GM19395 (cell line): ENCODE results near the gene IBA57.
A peak's percentile ranks its signal among the peaks of the same experiment; 100 is the strongest.

Source experiments
- ATAC-seq: cut with Tn5 transposase; IDR thresholded peaks from one replicate; pipeline ENCODE4 v1.9.1; 2021; ENCODE audit warnings: mild to moderate bottlenecking, moderate library complexity; ENCODE audit not compliant: unreplicated experiment

Gene IBA57

DNA sequence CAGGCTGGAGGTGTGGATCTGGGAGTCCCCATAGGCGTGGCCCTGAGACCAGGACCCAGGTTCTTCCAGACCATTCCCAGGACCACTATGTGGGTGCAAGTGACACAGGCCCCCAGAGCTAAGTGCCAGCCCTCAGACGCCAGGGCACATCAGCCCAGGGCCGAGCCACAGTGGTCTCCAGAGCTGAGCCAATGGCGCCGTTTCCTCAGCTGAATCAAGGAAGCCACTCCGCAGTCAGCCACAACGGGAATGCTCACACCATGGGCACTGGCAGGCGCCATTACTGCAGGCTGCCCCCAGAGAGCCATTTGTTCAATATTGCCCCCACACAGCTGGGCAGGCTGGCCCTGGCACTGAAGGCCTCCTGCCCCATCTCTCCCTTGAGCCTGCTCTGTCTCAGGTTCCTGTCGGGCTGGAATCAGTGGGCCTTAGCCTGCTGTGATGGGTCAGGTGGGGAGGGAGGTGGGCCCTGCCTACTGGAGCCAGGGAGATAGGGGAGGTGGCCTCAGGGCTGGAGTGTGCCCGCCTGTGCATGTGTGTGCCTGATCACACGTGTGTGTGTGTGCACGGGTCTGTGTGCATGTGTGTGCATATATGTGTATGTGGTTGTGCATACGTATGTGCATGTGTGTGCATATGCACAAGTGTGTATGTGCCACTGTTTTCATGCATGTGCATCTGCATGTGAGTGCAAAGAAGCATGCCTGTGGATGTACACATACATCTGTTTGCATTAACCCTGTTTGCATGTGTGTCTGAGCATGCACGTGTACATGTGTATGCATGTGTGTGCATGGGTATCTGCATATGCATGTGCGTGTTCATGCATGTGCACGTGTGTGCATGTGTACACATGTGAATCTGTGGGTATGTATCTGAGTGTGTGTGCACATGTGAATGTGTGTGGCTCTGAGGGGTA lies 9.7 kb upstream of the IBA57 start:
- no peak for ATAC-seq

DNA sequence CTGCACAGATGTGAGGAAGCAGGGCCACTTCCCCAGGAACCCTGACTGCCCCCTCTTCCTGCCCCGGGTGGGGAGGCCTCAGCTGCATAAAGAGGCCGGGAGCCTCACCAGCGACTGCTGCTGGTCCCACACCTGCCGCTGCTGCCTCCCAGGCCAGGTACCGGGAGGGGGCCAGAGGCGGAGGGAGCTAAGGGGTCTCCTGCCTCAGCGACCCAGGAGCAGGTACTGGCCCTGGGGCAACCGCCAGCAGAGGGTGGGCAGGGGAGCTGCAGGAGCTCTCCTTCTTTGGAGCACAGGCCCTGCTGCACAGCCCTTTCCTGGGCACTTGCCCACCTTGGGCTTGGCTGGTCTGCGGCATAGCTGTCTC lies 9.1 kb upstream of the IBA57 start:
- no peak for ATAC-seq

DNA sequence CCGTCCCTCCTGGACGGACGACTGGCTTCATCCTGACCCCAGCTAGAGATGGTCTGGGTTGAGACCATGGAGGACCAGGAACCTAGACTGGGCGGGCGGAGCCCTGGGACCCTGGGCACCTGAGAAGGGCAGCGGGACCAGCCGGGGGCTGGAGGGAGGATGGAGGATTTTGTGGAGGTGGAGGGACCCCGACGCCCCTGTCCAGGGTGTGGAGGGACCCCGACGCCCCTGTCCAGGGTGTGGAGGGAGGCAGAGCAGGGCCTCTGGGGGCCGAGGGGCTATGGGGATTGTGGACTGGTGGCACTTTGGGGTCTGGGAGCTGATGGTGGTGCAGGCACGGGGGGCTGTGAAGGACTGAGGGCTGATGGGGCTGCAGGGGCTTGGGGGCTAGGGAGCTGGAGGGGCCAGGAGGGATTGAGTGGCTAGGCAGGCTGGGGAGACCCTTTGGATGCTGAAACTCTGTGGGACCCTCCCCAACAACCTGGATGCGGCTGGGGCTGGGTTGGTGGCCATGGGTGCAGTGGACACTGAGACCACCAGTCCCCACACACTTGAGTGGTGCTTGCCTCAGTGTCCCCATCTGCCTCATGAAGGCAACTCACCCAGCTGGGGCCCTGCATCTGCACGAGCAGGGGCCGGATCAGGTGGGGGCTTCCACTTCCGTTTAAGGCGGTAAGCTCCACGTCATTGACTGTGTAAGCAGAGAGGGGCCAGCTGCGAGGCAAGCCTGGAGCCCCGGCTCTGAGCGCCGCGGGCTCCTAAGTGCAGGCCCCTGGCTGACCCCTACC lies 8.5 kb upstream of the IBA57 start:
- no peak for ATAC-seq

DNA sequence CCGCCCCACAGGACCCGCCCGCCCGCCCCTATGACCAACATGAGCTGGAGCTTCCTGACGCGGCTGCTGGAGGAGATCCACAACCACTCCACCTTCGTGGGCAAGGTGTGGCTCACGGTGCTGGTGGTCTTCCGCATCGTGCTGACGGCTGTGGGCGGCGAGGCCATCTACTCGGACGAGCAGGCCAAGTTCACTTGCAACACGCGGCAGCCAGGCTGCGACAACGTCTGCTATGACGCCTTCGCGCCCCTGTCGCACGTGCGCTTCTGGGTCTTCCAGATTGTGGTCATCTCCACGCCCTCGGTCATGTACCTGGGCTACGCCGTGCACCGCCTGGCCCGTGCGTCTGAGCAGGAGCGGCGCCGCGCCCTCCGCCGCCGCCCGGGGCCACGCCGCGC lies 7.9 kb upstream of the IBA57 start:
- no peak for ATAC-seq

DNA sequence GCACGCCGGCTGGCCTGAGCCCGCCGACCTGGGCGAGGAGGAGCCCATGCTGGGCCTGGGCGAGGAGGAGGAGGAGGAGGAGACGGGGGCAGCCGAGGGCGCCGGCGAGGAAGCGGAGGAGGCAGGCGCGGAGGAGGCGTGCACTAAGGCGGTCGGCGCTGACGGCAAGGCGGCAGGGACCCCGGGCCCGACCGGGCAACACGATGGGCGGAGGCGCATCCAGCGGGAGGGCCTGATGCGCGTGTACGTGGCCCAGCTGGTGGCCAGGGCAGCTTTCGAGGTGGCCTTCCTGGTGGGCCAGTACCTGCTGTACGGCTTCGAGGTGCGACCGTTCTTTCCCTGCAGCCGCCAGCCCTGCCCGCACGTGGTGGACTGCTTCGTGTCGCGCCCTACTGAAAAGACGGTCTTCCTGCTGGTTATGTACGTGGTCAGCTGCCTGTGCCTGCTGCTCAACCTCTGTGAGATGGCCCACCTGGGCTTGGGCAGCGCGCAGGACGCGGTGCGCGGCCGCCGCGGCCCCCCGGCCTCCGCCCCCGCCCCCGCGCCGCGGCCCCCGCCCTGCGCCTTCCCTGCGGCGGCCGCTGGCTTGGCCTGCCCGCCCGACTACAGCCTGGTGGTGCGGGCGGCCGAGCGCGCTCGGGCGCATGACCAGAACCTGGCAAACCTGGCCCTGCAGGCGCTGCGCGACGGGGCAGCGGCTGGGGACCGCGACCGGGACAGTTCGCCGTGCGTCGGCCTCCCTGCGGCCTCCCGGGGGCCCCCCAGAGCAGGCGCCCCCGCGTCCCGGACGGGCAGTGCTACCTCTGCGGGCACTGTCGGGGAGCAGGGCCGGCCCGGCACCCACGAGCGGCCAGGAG lies 7.2 kb upstream of the IBA57 start:
- ATAC-seq: no peak

DNA sequence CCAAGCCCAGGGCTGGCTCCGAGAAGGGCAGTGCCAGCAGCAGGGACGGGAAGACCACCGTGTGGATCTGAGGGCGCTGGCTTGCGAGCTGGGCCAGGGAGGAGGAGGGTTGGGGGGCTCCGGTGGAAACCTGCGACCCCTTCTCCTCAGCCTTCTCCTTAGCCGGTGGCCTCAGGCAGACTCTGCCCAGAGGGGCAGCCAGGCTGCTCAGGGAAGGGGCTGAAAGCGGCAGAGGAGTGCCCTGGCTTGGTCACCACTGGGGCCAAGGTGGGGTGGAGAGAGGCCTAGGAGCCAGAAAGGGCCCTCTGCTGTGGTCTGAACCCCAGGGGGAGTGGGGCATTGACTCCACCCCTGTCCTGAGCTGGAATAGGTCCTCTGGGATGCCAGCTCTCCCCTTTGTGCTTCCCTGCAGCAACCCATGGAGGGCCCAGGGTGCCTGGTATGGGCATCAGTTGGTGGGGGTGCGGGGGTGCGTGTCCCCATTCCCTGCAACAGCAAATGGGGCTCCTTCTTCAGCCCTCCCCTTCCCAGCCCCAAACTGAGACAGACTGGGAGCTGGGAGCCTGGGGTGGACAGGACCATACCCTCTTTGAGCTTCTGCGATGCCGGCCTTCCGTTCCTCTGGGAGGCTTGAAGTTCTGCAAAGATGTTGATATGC lies 6.5 kb upstream of the IBA57 start:
- ATAC-seq: no peak

DNA sequence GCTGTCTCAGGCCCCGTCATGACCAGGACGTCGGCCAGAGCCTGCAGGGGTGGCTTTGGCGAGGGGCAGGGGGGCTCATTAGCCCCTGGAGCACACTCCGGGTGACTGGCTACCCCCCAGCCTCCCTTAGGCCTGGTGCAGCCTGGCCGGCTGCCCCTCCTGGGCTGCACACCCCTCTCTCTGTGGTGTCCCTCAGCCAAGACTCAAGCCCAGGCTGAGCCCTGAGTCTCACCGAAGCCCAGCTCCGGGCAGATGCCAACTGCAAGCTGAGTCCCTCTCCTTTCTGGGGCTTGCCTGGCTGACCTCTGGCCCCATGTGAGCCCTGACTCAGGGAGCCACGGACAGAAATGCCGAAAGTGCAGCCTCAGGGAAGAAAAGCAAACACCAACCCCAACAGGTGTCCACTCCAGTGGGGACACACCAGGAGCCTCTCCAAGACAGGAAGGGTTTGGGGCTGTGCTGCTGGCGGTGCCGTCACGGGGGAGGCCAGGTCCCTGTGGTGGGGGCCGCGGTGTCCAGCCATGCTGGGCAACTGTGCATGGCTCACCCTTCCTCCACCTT lies 5.3 kb upstream of the IBA57 start:
- no peak for ATAC-seq

DNA sequence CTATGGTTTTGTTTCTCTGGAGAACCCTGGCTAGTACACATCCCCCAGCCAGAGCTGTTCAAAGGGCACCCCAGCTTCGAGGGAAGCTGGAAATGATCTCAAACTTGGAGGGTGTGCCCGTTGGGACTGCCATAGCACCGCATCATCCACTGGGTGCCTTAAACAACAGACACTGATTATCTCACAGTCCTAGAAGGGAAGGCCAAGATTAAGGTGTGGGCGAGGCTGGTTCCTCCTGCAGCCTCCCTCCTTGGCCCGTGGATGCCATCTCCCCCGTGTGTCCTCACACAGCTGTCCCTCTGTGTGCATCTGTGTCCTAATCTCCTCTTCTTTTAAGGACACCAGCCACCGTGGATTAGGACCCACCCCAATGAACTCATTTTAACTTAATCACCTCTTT lies 4.2 kb upstream of the IBA57 start:
- no peak for ATAC-seq

DNA sequence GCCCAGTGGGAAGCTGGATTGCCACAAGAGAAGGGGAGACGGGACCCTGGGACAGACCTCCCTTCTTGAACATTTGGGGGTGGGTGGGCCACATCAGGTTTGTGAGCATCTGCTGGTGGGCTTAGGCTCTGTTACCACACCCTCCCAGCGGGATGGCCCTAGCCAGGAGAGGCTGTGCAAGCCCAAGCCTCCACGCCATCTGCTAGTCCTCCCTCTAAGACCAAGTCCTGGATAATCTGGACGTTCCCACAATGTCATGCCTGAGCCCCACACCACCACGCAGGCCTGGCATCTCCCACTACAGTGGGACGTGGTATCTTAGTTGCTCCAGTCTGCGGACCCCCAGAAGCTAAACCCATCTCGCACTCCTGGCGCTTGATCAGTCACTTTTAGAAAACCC lies 3.7 kb upstream of the IBA57 start:
- no peak for ATAC-seq

DNA sequence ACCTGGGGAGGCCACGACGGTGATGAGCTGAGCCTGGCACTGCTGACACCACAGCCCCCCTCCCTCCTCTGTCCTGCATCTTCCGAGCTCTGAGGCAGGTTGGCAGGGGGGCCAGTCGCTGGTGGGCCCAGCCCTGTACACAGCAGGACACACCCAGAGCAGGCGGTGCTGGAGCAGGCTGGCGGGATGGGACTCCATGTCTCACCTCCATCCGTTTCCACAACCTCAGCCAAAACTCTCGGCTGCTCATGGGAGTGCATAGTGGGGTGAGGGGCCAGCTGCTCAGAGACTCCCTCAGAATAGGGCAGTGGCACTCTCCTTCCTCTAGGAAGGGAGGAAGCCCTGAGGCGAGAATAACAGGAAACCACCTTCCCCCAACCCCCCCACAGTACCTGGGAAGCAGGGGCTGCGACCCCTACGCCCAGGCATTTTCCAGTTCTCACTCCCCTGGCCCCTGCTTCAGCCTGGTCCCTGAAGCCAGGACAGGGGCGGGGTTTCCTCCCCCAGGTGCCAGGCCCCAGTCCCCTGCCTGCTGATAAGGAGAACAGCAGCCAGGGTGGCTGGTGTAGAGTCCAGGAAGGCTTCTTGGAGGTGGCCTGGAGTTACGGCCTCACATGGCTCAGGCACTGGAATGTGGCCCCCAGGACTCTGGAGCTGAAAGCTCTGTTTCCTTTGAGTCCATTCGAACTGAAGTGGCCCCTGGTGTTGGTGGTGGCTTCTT lies 3.2 kb upstream of the IBA57 start:
- no peak for ATAC-seq

DNA sequence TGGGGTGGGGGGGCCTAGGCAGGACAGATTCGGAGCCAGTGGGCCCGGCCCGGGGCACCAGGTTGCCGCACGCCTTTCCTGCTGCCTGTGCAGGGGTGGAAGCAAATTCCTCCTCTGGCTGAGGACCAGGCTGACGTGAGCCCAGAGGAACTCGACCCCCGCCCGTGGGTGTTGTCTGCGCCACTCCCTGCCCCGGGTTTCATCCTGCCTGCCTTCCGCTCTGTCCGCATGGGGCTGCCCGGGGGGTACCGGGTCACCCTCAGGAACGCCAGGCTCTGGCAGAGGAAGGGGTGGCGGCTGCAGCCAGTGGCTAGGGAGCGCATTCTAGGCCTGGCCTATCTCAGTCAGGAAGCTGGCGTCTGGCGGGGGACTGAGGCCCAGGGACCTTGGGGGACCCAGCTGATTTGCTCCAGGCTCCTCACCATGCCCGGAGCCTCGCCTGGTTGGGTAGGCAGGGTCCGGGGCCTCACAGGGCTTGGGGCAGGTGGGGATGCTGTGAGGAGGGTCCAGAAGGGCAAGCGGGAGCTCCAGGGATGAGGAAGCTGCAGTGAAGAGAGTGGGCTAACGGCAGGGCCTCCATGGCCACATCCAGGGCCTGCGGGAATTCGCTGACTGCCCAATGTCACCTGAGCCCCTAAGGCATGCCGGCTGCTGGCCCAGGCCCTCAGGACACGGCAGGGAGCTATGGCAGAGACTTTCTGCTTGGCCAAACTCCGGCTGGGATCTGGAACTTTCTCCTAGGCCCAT lies 2.4 kb upstream of the IBA57 start:
- ATAC-seq: no peak

DNA sequence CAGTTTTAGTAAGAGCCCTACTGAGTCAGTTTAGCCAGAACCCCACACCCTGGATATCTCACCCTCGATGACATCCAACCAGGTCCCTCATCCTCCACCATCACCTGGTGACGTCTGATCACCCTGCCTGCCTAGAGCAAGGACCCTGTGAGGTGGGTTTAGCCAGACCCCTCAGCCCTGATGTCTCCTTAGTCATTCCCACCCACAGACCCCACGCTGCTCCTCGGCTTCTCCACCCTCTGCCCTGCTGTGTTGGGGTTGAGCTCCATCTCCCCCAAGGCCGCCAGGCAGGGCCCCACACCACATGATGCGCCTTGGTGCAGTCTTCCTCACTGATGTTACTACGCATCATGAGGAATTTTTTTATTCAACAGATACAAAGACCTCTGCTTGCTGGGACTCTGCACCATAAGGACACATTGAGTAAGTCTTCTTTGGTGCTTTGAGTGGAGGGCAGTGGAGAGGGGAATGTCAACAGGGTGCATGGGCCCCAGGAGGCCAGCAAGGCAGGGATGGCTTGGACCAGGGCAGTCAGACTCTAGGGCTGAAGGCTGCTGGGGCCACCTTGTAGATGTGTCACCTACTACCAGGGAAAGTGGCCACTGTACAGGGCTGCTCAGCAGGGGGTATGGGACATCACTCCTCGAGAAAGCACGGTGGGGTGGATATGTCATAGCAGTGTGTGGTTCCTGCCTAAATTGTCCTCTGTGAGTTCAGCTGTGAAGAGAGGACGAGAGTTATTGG lies 1.7 kb upstream of the IBA57 start:
- no peak for ATAC-seq

DNA sequence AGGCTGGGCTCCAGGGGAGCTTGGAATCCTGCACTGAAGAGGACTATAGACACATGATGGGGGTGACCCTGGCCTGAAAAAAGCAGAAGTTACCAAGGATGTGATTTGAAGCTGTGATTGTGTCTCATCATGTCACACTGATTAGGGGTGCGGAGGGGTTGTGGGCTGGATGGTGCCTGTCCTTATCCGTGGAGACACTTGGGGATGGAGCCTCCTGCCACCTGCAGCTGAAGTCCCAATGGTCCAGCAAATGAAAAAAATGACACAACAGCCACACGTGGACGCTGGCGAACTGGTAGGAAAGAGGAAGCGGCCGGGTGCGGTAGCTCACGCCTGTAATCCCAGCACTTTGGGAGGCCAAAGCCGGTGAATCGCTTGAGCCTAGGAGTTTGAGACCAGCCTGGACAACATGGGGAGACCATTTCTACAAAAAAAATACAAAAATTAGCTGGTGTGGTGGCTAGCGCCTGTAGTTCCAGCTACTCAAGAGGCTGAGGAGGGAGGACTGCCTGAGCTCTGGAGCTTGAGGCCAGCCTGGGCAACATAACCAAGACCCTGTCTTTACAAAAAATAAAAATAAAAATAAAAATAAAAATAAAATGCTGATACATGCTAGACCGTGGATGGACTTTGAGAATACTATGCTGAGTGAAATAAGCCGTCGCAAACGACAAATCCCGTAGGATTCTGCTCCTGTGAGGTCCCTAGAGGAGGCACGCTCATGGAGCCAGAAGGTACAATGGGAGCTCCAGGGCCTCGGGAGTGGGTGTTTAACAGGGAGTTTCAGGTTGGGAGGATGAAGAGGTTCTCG lies 838 bp upstream of the IBA57 start:
- ATAC-seq: peak; percentile 1

DNA sequence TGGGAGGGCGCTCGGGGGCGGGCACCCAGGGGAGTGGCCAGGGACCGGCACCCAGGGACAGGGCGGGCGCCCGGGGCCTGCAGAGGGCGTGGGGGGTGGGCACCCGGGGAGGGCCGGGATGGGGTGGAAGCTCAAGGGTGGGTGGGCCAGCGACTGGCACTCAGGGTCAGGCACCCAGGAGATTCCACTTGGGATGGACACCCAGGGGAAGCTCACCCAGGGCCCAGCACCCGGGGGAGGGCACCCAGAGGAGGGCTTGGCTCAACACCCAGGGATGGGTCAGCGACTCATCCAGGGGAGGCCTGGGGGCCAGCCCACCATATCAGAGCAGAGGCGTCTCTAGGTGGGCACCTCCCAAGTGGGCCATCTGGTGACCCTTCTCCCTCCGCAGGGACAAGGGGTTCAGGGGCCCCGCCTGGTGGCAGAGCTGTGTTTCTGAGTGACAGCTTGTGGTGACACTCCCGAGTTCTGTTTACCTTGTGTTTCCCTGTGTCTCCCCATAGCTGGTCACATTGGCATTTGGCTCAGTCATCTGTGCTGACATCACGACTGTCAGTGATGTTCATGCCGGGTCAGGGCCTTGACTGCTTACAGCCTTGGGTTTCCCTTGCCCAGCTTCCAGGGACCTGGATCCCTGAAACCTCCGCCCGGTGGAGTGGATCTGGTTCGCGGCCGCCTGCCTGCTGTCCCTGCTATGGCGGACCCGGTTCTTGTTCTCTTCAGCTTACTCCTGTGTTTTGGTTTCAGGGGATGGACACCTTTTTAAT lies 749 bp downstream of the IBA57 start:
- ATAC-seq: peak; percentile 32

DNA sequence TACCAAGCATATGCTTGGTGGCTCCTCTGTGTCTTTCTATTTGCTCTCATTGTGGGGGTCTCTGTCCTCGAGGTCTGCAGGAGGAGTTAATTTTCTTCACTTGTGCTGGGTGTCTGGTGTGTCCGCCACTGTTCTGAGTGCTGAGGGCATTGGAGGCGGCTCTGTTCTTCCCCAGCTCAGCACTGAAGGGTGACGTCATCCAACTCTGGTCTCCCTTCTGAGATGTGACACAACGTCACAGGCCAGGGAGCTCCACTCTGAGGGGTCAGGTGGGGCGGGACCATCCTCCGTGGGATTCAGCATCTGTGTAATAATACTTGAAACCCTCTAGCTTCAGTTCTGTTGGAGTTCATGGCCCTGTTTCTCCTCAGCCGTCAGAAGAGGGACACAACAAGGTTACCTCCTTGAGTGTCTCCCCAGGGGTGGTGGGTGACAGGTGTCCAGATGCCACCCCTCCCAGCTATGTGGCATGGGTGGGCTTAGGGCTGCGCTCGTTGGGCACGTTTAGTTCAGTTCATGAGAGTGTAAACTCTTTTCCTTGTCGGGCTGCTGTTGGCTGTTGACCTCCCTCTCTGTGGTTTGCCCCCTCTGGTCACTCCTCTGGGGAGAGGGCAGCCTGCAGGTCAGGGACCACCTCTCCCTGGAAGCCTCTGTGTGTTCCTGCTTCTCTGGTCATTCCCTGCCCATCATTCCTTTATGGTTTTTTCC lies 3.1 kb downstream of the IBA57 start:
- no peak for ATAC-seq

DNA sequence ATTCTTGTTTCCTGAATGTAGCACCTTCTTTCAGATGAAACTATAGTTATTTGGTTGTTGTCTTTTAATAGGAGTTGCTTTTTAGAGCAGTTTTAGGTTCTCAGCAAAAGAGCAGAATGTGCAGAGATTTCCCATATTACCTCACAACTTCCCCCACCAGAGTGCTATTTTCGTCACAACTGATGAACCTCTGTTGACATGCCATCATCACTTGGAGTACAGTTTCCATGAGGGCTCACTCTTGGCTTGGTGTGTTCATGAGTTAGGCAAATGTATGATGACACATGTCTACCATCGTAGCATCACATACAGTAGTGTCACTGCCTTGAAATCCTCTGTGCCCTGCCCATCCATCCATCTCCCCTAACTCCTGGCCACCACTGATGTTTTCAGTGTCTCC lies 3.7 kb downstream of the IBA57 start:
- ATAC-seq: no peak
